NCI-H2227 (cell line): Measurements from ENCODE around the gene PHF5A.
A peak's percentile ranks its signal among the peaks of the same experiment; 100 is the strongest.
"Not testable (repeated sequence)": the region's sequence is repeated elsewhere in the genome, so short reads cannot be mapped to it uniquely, and the experiment has no call there.

Experiments used
- DNase-seq: peaks from one replicate; lab custom pipeline; 2025; ENCODE audit not compliant: unreplicated experiment; lab: John Stamatoyannopoulos, UW

Gene PHF5A

DNA sequence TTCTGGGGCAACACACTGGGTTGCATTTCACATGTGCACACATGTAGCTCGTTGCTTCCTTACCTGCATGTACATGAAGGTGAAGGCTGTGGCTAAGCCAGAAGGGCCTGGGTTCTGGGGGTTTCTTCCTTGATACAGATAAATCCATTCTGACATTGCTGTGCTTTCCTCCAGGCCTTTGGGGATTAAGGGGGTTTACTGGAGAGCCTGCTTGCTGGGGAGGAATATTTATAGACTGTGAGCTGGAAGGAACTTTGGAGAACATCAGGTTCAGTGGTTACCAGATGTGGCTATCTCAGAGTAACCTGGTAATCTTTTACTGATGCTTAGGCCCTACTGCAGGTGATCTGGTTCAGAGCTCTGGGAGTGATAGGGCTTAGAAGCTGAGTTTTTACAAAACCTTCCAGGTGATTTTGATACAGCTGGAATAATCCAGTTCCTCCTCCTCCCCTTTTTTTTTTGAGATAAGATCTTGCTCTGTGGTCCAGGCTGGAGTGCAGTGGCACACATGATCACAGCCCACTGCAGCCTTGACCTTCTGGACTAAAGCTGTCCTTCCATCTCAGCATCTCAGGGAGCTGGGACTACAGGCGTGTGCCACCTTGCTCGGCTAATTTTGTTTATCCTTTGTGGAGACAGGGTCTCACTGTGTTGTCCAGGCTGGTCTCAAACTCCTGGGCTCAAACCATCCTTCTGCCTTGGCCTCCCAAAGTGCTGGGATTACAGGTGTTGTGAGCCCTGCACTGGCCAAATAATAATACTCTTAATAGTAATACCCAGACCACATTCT lies 20.3 kb upstream of the PHF5A start:
- DNase-seq, result no peak

DNA sequence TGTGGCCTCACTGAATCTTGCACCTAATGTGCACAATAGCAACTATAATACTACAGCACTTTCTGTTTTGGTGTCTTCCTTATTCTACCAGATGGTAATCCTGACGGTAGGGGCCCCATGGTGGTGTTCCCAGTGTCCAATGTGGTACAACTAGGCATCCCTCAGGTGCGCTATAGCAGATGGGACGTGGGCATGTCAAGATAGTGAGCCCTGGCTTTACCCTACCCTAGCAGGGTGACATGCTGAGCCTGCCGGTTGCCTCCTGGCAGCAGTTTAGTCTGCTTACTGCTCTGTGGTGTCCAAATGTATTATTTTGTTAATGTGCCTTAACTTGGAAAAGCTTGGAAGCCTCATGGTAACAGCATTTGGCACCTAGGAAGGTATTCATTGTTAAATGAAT lies 19.6 kb upstream of the PHF5A start:
- no peak for DNase-seq

DNA sequence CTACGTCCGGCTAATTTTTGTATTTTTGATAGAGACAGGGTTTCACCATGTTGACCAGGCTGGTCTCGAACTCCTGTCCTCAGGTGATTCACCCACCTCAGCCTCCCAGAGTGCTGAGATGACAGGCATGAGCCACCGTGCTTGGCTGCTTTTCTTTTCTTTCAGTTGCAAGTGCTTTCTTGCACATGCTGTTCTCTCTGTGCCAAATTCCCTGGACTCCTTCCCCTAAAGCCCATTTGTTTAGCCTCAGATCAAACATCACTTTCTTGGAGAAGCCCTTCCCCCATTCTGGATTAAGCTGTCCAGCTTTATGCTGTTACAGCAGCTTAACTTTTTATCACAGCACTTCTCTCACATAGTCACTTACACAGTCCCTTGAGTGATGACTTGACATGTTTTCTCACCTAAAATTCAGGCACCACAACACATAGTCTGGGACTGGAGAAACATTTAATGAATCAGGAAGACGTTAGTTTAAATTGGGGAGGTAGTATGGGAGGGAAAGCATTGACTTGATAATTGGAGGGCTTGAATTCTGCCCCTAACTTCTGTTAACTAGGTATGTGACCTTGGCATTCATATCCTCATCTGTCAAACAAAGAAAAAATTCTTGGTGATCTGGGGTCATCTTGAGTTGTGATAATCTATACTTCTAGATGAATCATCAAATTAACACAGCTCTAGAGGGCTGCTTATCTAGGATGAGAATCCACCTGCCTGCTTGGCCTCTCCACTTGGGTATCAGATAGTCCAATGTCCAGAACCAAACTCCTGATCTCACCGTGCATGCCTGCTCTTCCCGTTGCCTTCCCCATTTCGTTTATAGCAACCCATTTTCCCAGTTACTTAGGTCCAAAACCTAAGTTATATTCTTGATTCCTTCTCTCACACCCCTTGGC lies 18.8 kb upstream of the PHF5A start:
- no peak for DNase-seq

DNA sequence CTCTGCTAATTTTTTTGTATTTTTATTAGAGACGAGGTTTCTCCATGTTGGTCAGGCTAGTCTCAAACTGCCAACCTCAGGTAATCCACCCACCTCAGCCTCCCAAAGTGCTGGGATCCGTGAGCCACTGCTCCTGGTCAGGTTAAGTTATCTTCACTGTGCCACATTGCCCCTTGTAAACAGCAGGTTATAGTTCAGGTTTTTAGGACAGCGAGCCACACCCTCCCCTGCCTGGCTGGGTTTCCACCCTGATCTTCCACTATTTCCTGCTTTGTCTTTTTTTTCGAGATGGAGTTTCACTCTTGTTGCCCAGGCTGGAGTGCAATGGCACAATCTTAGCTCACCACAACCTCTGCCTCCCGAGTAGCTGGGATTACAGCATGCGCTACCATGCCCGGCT lies 16.5 kb upstream of the PHF5A start:
- no peak for DNase-seq

DNA sequence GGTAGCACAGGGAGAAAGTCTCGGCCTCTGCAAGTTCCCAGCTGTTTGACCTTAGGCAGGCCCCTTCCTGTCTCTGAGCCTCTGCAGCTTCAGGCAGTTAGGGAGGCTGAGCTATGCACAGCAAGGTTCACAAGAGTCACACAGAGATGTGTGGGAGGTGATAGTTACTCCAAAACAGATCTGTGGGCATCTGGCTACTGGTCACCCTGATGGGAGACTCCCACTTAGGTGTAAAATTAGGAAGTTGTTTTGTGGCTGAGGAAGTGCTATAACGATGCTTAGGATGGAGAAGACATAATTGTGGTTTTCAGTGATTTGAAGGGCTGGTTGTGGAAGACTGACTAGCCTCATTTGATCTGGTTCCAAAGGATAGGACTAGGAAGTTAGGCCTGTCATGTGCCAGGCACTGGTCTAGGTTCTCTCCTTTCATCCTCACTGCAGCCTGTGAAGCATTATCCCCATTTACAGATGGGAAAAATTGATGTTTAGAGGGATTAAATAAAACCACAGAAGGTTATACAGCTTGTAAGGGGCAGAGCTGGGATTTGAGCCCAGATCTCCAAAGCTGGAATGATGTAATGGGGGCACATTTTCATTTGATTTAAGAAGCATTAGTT lies 13.9 kb upstream of the PHF5A start:
- no peak for DNase-seq

DNA sequence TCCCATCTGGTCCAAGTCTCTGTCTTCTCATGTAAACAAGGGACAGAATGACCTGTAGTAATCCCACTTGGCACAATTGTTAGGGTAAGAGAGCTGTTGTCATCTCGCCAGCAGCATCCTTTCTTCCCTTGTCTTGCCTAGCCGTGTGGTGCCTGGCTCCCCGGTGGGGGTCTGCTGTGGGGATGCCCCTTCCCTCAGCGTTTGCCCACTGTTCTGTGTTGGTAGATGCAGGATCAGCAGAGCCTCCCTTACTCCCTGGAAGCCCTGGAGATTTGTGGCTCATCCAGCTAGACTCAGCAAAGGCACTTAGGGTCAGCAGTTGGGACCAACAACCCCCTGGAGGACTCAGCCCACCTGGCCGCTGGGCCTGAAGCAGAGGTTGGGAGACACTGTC lies 13.4 kb upstream of the PHF5A start:
- DNase-seq, result no peak

DNA sequence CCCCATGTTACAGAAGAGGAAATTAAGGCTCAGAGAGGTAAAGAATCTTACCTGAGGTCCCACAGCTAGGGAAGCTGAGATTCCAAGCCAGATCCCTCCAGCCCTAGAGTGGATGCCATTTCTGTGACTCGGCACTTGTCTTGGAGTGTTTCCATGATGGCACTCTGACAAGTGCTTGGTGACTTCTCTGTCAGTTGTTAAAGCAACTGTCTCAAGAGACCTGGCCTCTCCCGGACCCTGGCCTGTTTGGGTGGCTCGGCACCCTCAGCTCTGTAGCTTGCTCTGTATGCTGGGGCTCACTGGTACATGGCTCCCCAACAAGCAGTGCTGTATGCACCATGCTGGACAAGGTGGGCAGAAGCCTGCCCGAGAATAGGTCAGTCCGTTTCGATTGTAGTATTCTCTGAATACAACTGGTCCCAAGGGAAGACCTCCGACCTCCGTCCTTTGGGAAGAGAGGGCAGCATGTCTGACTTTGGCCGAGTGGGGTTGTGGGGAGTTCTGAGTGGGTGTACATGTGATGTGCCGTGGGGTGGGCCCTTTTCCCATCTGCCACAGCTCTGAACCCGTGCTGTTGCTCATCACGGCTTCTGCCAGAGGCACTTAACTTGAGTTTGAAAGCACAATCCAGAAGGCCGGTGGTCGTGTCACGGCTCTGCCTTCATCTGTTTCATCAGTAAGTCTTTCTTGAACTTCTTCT lies 12.8 kb upstream of the PHF5A start:
- no peak for DNase-seq

DNA sequence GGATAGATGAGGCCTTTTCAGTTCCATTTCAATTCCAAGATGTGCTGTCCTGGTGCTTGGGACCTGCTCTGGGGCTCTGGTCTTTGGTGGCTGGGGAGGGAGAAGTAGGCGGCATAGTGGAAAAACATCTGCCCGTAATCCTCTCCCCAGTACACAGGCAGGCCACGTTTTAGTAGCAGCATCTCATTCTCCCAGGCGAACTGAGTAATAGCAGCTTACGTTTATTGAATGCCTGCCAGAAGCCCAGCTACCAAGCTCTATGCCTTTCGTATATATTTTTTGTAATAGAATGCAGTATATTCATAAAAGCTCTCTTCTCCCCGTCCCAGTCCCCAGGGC lies 11.9 kb upstream of the PHF5A start:
- peak; percentile 3 for DNase-seq

DNA sequence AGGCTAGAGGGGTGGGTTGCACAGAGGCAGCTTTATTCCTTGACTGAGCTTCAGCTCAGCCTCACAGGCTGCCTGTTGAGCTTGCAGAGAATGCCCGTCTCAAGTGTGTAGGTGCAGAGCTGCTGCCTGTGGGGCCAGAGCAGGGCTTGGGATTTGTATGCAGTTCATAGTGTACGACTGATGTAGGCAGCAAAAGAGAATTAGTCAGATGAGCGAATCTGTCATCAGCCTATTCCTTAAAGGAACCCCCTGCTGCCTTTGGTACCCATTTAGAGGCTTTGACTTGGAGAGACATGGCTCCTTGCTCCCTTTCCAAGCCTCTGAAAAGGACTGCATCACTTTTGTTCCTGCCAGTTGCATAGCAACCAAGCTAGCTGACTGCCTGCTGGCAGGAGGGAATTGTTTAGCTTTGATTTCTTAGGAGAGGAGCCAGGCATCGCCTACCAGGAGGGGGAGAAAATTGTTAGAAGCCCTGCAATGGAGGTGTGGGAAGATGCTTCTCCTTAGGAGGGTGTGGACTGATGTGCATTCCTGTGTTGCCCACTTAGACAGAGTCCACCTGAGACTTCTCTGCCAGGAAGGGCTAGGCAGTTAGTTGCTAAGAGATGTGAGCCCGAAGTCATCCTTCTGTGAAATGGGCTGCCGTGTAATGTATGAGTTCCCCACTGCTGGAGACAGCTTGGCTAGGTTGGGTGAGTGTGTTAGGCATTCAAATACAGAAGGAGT lies 11.3 kb upstream of the PHF5A start:
- peak; percentile 58 for DNase-seq

DNA sequence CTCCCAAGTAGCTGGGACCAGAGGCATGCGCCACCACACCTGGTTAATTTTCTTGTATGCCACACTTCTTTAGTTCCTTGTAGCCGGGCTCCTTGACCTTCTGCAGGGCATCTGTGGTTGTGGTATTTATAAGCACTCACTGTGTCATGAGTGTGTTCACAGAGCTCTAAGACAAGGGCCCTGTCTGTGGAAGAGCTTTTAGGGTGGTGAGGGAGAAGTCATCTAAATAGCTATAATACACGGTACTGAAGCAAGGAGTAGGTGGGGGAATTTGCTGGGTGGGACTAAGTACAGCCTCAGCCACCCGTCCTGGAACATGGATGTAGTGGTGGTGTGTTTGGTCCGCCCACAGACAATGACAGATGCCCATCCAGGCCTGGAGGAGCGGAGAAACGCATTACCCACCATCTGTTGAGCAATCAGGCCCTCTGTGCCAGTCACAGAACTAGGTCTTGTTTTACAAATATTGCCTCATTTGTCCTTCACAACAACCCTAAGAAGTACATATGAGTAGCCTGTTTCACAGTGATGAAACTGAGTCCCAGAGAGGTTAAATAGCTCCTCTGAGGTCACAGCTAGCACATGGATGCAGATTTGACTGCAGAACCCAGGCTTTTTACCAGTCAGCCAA lies 10.5 kb upstream of the PHF5A start:
- DNase-seq, result peak; percentile 2

DNA sequence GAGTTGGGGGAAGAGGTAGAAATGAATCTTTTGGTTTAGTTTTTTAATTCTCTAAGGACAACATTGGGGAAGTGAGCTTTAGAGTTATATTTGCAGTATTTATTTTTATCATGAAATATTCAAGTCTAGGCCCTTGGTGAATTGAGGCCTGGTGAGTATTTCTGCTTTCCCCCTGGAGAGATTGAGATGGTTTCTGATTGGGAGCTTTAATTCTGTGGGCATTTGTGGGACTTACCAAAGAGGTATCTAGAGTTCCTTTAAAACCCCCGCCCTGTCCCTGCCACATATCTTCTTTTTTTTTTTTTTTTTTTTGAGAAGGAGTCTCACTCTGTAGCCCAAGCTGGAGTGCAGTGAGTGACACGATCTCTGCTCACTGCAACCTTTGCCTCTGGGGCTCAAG lies 10.0 kb upstream of the PHF5A start:
- DNase-seq, result no peak

DNA sequence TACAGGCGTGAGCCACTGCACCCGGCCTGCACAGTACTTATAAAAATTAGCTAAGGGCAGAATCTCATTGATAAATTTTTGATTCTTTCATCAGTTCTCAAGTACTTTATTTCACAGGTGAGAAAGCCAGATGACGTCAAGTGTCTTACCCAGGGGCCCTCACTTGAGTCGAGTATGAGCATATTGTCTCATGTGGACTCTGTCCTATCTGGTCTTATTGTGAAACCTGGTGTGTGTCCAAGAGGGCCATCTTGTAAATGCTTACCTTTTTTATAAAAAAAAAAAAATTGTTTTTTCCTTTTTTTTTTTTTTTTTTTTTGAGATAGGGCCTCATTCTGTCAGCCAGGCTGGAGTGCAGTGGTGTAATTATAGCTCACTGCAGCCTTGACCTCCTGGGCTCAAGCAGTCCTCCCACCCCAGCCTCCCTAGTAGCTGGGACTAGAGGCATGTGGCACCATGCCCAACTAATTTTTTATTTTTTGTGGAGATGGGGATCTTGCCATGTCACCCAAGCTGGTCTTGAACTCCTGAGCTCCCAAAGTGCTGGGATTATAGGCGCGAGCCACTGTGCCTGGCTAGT lies 6.5 kb upstream of the PHF5A start:
- DNase-seq, result no peak

DNA sequence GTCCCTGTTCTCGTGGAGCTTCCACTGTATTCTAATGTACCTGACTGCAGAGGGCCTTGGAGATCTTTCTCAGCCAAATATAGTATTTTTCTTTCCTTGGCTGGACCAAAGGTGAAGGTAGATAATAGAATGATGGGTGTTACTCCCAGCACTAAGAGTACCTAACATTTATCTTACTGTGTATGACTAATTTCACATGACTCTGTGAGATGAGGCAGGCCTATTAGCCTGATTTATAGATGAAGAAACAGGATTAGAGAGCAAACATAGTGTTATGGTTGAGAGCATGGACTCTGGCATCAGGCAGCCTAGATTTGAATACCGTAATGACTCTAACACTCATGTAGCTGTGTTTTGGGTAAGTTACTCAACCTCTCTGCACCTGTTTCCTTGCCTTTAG lies 3.1 kb upstream of the PHF5A start:
- DNase-seq, result no peak

DNA sequence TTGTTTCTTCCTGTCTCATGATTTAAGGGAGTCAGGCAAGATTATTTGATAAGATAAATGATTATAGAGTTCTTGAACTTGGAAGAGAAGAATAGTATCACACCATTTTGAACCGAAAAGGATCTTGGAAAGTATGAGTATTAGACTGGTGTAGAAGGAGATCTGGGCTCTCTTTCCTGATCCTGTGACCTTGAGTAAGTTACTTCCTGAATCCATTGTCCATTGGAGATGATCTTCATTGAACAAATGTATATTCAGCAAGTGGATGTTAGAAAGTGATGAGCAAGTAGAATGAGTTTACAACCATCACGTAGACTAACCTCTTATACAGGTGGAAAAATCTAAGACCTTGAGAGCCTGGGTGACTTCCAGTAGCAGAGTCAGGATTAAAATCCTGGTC lies 2.4 kb upstream of the PHF5A start:
- no peak for DNase-seq

DNA sequence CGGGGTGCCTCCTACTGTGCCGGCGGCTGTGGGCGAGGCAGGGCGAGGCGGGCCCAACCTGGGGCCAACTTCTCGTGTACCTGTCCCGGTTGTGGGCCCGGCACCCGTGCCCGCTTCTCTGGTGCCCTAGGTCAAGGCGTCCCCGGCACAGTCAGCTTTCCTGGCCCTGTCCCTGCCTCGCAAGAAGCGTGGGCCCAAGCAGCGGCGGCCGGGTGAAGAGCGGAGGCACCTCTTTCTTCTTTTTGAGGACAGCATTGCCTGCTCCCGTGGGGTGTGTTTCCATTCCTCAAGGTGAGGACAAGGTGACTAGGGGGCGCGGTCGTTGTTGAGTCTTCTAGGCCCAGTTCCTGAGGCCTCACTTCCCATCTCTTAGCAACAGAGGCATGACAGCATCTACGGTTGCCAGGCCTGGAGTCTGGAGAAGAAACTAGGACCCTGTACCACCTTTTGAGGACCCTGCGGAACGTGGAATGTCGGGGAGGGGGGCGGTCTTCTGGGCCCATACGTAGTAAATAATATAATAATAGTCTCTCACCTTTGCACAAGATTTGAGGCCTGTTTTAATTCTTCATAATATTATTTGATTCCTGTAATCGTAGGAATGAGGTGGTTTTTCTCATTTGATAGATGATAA lies 843 bp upstream of the PHF5A start:
- DNase-seq, result peak; percentile 25

DNA sequence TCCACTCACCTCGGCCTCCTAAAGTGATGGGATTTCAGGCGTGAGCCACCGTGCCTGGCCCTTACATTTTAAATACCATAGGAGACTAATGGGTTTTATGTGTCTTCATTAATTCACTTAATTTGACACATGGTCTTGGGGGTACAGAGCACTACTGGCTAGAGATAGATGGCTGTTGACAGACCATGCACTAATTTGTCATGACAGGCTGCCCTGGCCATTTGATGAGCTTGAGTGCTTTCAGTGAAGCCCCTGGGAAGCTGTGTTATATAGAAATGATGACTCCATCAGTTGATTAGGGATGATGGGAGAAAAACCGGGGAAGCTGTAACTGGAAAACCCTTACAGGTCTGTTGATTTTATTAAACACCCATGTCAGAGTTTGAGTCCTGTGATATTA lies 6.6 kb downstream of the PHF5A start:
- no peak for DNase-seq

DNA sequence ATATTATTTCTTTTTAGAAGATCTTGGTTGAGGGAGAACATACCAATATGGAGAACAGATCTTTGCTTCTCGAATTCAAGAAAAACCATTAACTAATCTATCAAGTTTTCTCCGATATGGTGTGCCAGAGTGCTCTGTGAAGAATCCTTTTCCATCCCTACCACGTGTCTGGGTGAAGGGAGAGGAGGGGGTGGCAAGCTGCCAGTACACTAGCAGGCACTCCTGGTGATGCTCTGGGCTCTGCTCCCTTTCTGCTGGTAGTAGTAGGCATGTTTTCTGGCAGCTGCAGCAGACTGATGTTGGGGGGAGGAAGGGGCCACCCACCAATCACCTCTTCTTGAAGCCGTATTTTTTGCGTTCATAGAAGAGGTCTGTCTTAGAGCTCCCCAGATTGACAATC lies 8.4 kb downstream of the PHF5A start:
- not testable (repeated sequence) for DNase-seq

DNA sequence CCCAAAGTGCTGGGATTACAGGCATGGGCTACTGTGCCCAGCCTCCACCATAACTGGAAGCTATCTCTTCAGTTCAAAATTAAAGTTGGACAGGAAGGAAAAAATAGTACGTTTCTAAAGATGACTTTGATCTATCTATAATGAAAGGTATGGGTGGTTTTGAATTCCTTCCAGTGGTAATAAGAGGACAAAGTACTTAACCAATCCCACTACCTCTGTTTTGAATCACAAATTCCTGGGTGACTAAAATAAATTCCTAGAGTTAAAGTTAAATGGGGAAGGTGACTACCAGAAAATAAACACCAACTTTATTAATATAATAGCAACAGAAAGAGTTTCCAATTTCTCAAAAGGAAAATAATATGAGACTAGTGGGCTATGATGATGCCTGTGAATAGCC lies 9.1 kb downstream of the PHF5A start:
- DNase-seq, result no peak

DNA sequence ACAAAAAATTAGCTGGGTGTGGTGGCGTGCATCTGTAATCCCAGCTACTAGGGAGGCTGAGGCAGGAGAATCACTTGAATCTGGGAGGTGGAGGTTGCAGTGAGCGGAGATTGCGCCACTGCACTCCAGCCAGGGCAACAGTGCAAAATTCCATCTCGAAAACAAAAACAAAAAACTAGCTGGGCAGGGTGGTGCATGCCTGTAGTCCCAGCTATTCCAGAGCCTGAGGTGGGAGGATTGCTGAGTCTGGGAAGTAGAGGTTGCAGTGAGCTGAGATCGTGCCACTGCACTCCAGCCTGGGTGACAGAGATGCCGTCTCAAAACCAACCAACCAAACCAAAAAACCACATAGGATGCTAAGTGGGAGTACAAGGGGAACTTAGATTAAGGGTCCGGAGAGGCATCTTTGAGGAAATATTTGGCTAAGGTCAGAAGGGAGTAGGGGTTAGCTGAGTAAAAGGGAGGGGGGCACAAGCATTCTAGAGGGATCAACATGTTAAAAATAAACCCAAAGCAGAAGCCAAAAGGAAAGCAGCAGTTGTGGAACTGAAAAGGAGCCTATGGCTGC lies 10.2 kb downstream of the PHF5A start:
- DNase-seq, result no peak
